Measurements from ENCODE around the gene MRPL24. TPM values are rescaled to one million over a fixed set of nuclear protein-coding genes. Genes with fewer than 3 reads are reported as not detected.

Gene MRPL24
- total and polyA plus RNA-seq, 9 of the 15 experiments (the other 6 are each of a cell fraction or from before 2014, with no cell fraction given), result 74.3 to 267 (median 113) TPM

- TF ChIP-seq E2F4 (CRISPR knock-in tag; IDR thresholded peaks at IDR 0.05; ENCODE audit: low read depth), result peak; percentile 75; the same call in 1 of the 2 replicates
- no peak for TF ChIP-seq STAT5B (CRISPR knock-in tag; IDR thresholded peaks at IDR 0.05)
- TF ChIP-seq ZSCAN32 (CRISPR knock-in tag; IDR thresholded peaks at IDR 0.05), result no peak
- no peak for TF ChIP-seq GTF2A2 (tag; IDR thresholded peaks at IDR 0.05)
- TF ChIP-seq RBM15 (IDR thresholded peaks at IDR 0.05; ENCODE audit: insufficient read depth, low read length), result no peak
- no peak for TF ChIP-seq PRMT5 (CRISPR knock-in tag; IDR thresholded peaks at IDR 0.05)
- no peak for TF ChIP-seq DDX20 (tag; IDR thresholded peaks at IDR 0.05; ENCODE audit: low read depth)
- TF ChIP-seq MIER1 (IDR thresholded peaks at IDR 0.05; ENCODE audit: low read depth), result no peak
- no peak; a peak in 1 of 6 replicates for TF ChIP-seq ZBTB11 (CRISPR knock-in tag; IDR thresholded peaks at IDR 0.05)
- TF ChIP-seq FOXM1 (IDR thresholded peaks at IDR 0.05; ENCODE audit: low read depth), result peak; percentile 89
- TF ChIP-seq FOXM1 (CRISPR knock-in tag; IDR thresholded peaks at IDR 0.05; ENCODE audit: low read depth), result no peak
- no peak for TF ChIP-seq ZNF449 (CRISPR knock-in tag; IDR thresholded peaks at IDR 0.05)
- peak; percentile 5 for TF ChIP-seq MEIS2 (IDR thresholded peaks at IDR 0.05; ENCODE audit: partially characterized antibody)
- no peak for TF ChIP-seq PHTF2 (CRISPR knock-in tag; IDR thresholded peaks at IDR 0.05)
- TF ChIP-seq GATAD2B (IDR thresholded peaks at IDR 0.05; ENCODE audit: borderline replicate concordance), result no peak
- TF ChIP-seq BRD4 (IDR thresholded peaks at IDR 0.05), result no peak
- TF ChIP-seq ZNF253 (CRISPR knock-in tag; conservative IDR thresholded peaks at IDR 0.05), result no peak
- no peak for TF ChIP-seq TEAD4 (IDR thresholded peaks at IDR 0.05; ENCODE audit: low read length)
- no peak for TF ChIP-seq TEAD4 (CRISPR knock-in tag; IDR thresholded peaks at IDR 0.05; ENCODE audit: borderline replicate concordance)
- no peak for TF ChIP-seq RFX7 (CRISPR knock-in tag; IDR thresholded peaks at IDR 0.05)
- no peak for TF ChIP-seq NFIX (CRISPR knock-in tag; IDR thresholded peaks at IDR 0.05; ENCODE audit: low read depth)
- TF ChIP-seq SETDB1 (IDR thresholded peaks at IDR 0.05; ENCODE audit: low read length), result no peak
- no peak for TF ChIP-seq ZNF274 (IDR thresholded peaks at IDR 0.05; ENCODE audit: borderline replicate concordance, low read depth, low read length)
- peak; percentile 71; the same call in 1 of the 2 replicates for TF ChIP-seq TARDBP (IDR thresholded peaks at IDR 0.05)
- TF ChIP-seq NEUROD1 (IDR thresholded peaks at IDR 0.05; ENCODE audit: borderline replicate concordance, low read depth, low read length, partially characterized antibody), result peak; percentile 98
Measured at GRCh38 chr1:156751757-156752481, 11.0 kb upstream of the MRPL24 start (continued).
